IMR-90 (cell line): Measurements from ENCODE around the gene FNDC3B. TPM values are rescaled to one million over a fixed set of nuclear protein-coding genes. Genes with fewer than 3 reads are reported as not detected.

Source experiments
- ATAC-seq: fragments of 200-7000 bp; cut with Tn5 transposase; 2 replicates; pipeline ENCODE4 v1.9.1; 2020; ENCODE audit warnings: low read depth, mild to moderate bottlenecking, moderate library complexity
- BruUV-seq: library from RNA; stranded (reverse); fragments of 400-500 nt; replicated peaks from 2 replicates; lab custom pipeline; 2021; lab: Mats Ljungman, UMichigan
- CTCF ChIA-PET: fragments of 300-600 bp; formaldehyde crosslinking; extraction: SDS; loops from one replicate; lab custom pipeline; 2021; ENCODE audit warnings: antibody characterized with exemption; lab: Yijun Ruan, JAX
- POLR2A ChIA-PET: fragments of 300-600 bp; sonication (Branson Sonifier 250); formaldehyde crosslinking; loops from one replicate; lab custom pipeline; 2022; ENCODE audit warnings: antibody characterized with exemption; ENCODE audit not compliant: unreplicated experiment; lab: Charles Lee
- DNase-seq: peaks from one replicate; pipeline ENCODE4 v3.0.0; 2013
- H2AFZ ChIP-seq: replicated peaks from 2 replicates; pipeline ENCODE3; 2013; ENCODE audit warnings: low read length, mild to moderate bottlenecking; ENCODE audit not compliant: poor library complexity
- H2AK5ac ChIP-seq: 2 replicates; pipeline ENCODE4 v1.6.1; 2013; ENCODE audit warnings: low read depth, low read length, inconsistent platforms
- H2AK9ac ChIP-seq: replicated peaks from 2 replicates; pipeline ENCODE3; 2013; ENCODE audit warnings: mild to moderate bottlenecking, low read depth, low read length, moderate library complexity; ENCODE audit not compliant: poor library complexity
- H2BK120ac ChIP-seq: 2 replicates; pipeline ENCODE4 v1.6.1; 2013; ENCODE audit warnings: low read depth, low read length, inconsistent platforms
- H2BK15ac ChIP-seq: 3 replicates; pipeline ENCODE4 v1.6.1; 2013; ENCODE audit warnings: low read depth, low read length, inconsistent platforms
- H2BK20ac ChIP-seq: 2 replicates; pipeline ENCODE4 v1.6.1; 2013; ENCODE audit warnings: low read depth, mild to moderate bottlenecking, inconsistent platforms, low read length, moderate library complexity
- H2BK5ac ChIP-seq: 2 replicates; pipeline ENCODE4 v1.6.1; 2013; ENCODE audit warnings: mild to moderate bottlenecking, low read depth, low read length, inconsistent platforms; ENCODE audit not compliant: poor library complexity, severe bottlenecking
- H3K14ac ChIP-seq: replicated peaks from 2 replicates; pipeline ENCODE4 v1.6.1; 2013; ENCODE audit warnings: low read depth, low read length, inconsistent platforms
- H3K18ac ChIP-seq: 2 replicates; pipeline ENCODE4 v1.6.1; 2013; ENCODE audit warnings: low read depth, low read length, control low read depth
- H3K23ac ChIP-seq: 2 replicates; pipeline ENCODE4 v1.6.1; 2013; ENCODE audit warnings: low read depth, low read length, inconsistent platforms
- H3K27ac ChIP-seq: 2 replicates; pipeline ENCODE4 v1.5.1; 2013; ENCODE audit warnings: mild to moderate bottlenecking, control low read depth, low read length; ENCODE audit not compliant: insufficient read depth
- H3K27me3 ChIP-seq: 2 replicates; pipeline ENCODE4 v1.6.1; 2013; ENCODE audit warnings: low read length; ENCODE audit not compliant: control insufficient read depth, insufficient read depth
- H3K36me3 ChIP-seq: 2 replicates; pipeline ENCODE4 v1.6.1; 2013; ENCODE audit warnings: low read length, mixed read lengths; ENCODE audit not compliant: control insufficient read depth, insufficient read depth
- H3K4ac ChIP-seq: 2 replicates; pipeline ENCODE4 v1.6.1; 2013; ENCODE audit warnings: low read depth, low read length, inconsistent platforms
- H3K4me1 ChIP-seq: 2 replicates; pipeline ENCODE4 v1.6.1; 2013; ENCODE audit warnings: low read length, mixed read lengths; ENCODE audit not compliant: control insufficient read depth, insufficient read depth
- H3K4me2 ChIP-seq: 2 replicates; pipeline ENCODE4 v1.6.1; 2013; ENCODE audit warnings: low read depth, mild to moderate bottlenecking, control low read depth, low read length, moderate library complexity
- H3K4me3 ChIP-seq: 2 replicates; pipeline ENCODE4 v1.5.1; 2013; ENCODE audit warnings: low read depth, mild to moderate bottlenecking, control low read depth, low read length, moderate library complexity; ENCODE audit not compliant: insufficient read depth
- H3K56ac ChIP-seq: 2 replicates; pipeline ENCODE4 v1.6.1; 2013; ENCODE audit warnings: low read length, inconsistent platforms; ENCODE audit not compliant: insufficient read depth; ENCODE audit errors: extremely low read depth
- H3K79me1 ChIP-seq, 2 experiments: 2 replicates each; pipeline ENCODE4 v1.6.1; 2013; ENCODE audit warnings: low read length in 2 of 2, inconsistent platforms in 1 of 2, low read depth in 1 of 2
- H3K9ac ChIP-seq: 2 replicates; pipeline ENCODE4 v1.6.1; 2013; ENCODE audit warnings: low read depth, low read length, control low read depth
- H3K9me1 ChIP-seq: 2 replicates; pipeline ENCODE4 v1.6.1; 2013; ENCODE audit warnings: low read length, inconsistent platforms; ENCODE audit not compliant: insufficient read depth
- H3K9me3 ChIP-seq: 2 replicates; pipeline ENCODE4 v1.6.1; 2013; ENCODE audit warnings: low read length; ENCODE audit not compliant: control insufficient read depth, insufficient read depth
- H4K20me1 ChIP-seq: 2 replicates; pipeline ENCODE4 v1.6.1; 2013; ENCODE audit warnings: low read length, inconsistent platforms; ENCODE audit not compliant: insufficient read depth
- H4K5ac ChIP-seq: 2 replicates; pipeline ENCODE4 v1.6.1; 2013; ENCODE audit warnings: mild to moderate bottlenecking, low read depth, low read length, control low read depth
- H4K8ac ChIP-seq, 2 experiments: 2 replicates each; pipeline ENCODE4 v1.6.1; 2013; ENCODE audit warnings: low read depth in 2 of 2, low read length in 2 of 2, control low read depth in 1 of 2, inconsistent platforms in 1 of 2
- H4K91ac ChIP-seq: 2 replicates; pipeline ENCODE4 v1.6.1; 2013; ENCODE audit warnings: low read depth, low read length, inconsistent platforms; ENCODE audit not compliant: insufficient read depth
- BHLHE40 ChIP-seq: fragments of 150-350 bp; IDR thresholded peaks from 2 replicates; pipeline ENCODE4 v1.6.1; 2016; ENCODE audit warnings: mild to moderate bottlenecking, low read depth, low read length
- CHD1 ChIP-seq: IDR thresholded peaks from 2 replicates; pipeline ENCODE4 v1.6.1; 2012; ENCODE audit warnings: low read depth, low read length, improper control_type of control experiment
- CTCF ChIP-seq: conservative IDR thresholded peaks from 2 replicates; pipeline ENCODE4 v1.5.1; 2012; ENCODE audit warnings: mild to moderate bottlenecking, low read depth, low read length, improper control_type of control experiment
- MAFK ChIP-seq: IDR thresholded peaks from 2 replicates; pipeline ENCODE4 v1.6.1; 2012; ENCODE audit warnings: low read depth, low read length, improper control_type of control experiment
- MXI1 ChIP-seq: IDR thresholded peaks from 2 replicates; pipeline ENCODE4 v1.6.1; 2012; ENCODE audit warnings: low read depth, mild to moderate bottlenecking, low read length, moderate library complexity, borderline replicate concordance
- NFE2L2 ChIP-seq: fragments of 150-350 bp; IDR thresholded peaks from 2 replicates; pipeline ENCODE4 v1.6.1; 2016; ENCODE audit warnings: low read depth, mild to moderate bottlenecking, low read length
- POLR2A ChIP-seq: IDR thresholded peaks from 2 replicates; pipeline ENCODE4 v1.6.1; 2012; ENCODE audit warnings: mild to moderate bottlenecking, low read depth, low read length
- RAD21 ChIP-seq: IDR thresholded peaks from 2 replicates; pipeline ENCODE4 v1.6.1; 2012; ENCODE audit warnings: low read length, improper control_type of control experiment
- RFX5 ChIP-seq: IDR thresholded peaks from 2 replicates; pipeline ENCODE4 v1.8.0; 2012; ENCODE audit warnings: low read depth, mild to moderate bottlenecking, low read length, moderate library complexity
- SMC3 ChIP-seq: fragments of 150-350 bp; IDR thresholded peaks from 2 replicates; pipeline ENCODE4 v1.6.1; 2016; ENCODE audit warnings: low read depth, mild to moderate bottlenecking, antibody characterized with exemption, low read length, moderate library complexity
- WGBS, 2 experiments: methylation state at CpG; one replicate each; pipeline versions ENCODE4 v1.1.5 to v1.1.7; 2013; ENCODE audit warnings: missing lambda C conversion rate in 2 of 2; ENCODE audit not compliant: insufficient read length in 1 of 2; ENCODE audit errors: extremely low coverage in 2 of 2; 5-methylcytosine and 5-hydroxymethylcytosine counted together
- dilution Hi-C: fragments of 300-500 bp; cut with HindIII; formaldehyde crosslinking; loops from one replicate; pipeline ENCODE4 v1.14.3; 2018; ENCODE audit warnings: low sequenced_read_pairs; ENCODE audit not compliant: unreplicated experiment
- in situ Hi-C: fragments of 300-500 bp; cut with MboI; formaldehyde crosslinking; loops from 3 replicates; pipeline ENCODE4 v1.14.3; 2019; ENCODE audit warnings: low sequenced_read_pairs, inconsistent platforms, mixed read lengths
- intact Hi-C: fragments of 100-400 bp; cut with micrococcal nuclease; formaldehyde crosslinking; loops from 2 replicates; pipeline ENCODE4 v1.10.0; 2022
- polyA plus RNA-seq, 3 experiments: library from polyadenylated mRNA; depleted of rRNA; stranded (reverse); fragments of >200 nt; gene quantifications; 2 replicates each; pipeline ENCODE4 v1.2.3, GENCODE V29; 2012; ENCODE audit warnings: low replicate concordance in 1 of 3
- total RNA-seq: library from RNA; depleted of rRNA; stranded (reverse); fragments of >200 nt; gene quantifications from 2 replicates; pipeline ENCODE4 v1.2.3, GENCODE V29; 2012

Gene FNDC3B
- total and polyA plus RNA-seq, 2 of the 4 experiments (the other 2 are of a cell fraction), result 23.9 to 150 TPM

- TF ChIP-seq RFX5 (no peak), NFE2L2 (no peak), BHLHE40 (no peak), CTCF (no peak), POLR2A (no peak), SMC3 (no peak), MXI1 (no peak), RAD21 (no peak), MAFK (no peak), CHD1 (no peak)
- H3K23ac ChIP-seq, result no peak overlapping the region
- peaks cover 24% of the 10 kb centered on the region for H3K36me3 ChIP-seq
- no peak overlapping the region for H2BK20ac ChIP-seq
- peaks cover 6% of the 10 kb centered on the region for H3K4me1 ChIP-seq
- no peak overlapping the region for H3K27ac ChIP-seq
- H3K79me1 ChIP-seq, result peaks cover 36 to 73% of the 10 kb centered on the region in 2 experiments
- peaks cover 56% of the 10 kb centered on the region for H4K20me1 ChIP-seq
- H3K18ac ChIP-seq, result no peak overlapping the region
- no peak overlapping the region for H2BK120ac ChIP-seq
- peaks cover 13% of the 10 kb centered on the region for H3K9me1 ChIP-seq
- no peak overlapping the region for H3K9ac ChIP-seq
- no peak overlapping the region for H4K5ac ChIP-seq
- H3K27me3 ChIP-seq, result no peaks in the 10 kb centered on the region
- H3K9me3 ChIP-seq, result no peaks in the 10 kb centered on the region
- no peak overlapping the region for H2BK5ac ChIP-seq
- ATAC-seq (no peak), DNase-seq (no peak)
- H3K4me3 ChIP-seq, result no peak overlapping the region
- in situ Hi-C loops, result no loop called here
- H4K8ac ChIP-seq, result no peak overlapping the region
- no TSS peak for BruUV-seq
- no peak overlapping the region for H3K56ac ChIP-seq
- no peak overlapping the region for H2BK15ac ChIP-seq
- WGBS, 2 experiments, result no CpG with 5 or more reads among the region's 7 CpGs
- H3K14ac ChIP-seq, result no peak overlapping the region
- CTCF ChIA-PET, result no interaction called here
- intact Hi-C loops, result no loop called here
- no peak overlapping the region for H2AFZ ChIP-seq
- no peak overlapping the region for H2AK5ac ChIP-seq
- no peak overlapping the region for H3K4ac ChIP-seq
- POLR2A ChIA-PET, result no interaction called here
- H2AK9ac ChIP-seq, result no peak overlapping the region
- no peak overlapping the region for H4K91ac ChIP-seq
- dilution Hi-C loops, result no loop called here
- H3K4me2 ChIP-seq, result no peak overlapping the region
These were observed 80.0 kb downstream of the FNDC3B start for GRCh38 chr3:172119266-172119969.
